ENCODE results near the gene AMBP. TPM values are rescaled to one million over a fixed set of nuclear protein-coding genes. Genes with fewer than 3 reads are reported as not detected.

Gene AMBP
- total and polyA plus RNA-seq, 4 donors = 3,440 to 6,678 (median 4,863) TPM

- TF ChIP-seq HNF4A (conservative IDR thresholded peaks at IDR 0.05) (no peak), FOXA1 (IDR thresholded peaks at IDR 0.05) (no peak), YY1 (IDR thresholded peaks at IDR 0.05) (no peak), JUND (IDR thresholded peaks at IDR 0.05) (no peak), RXRA (IDR thresholded peaks at IDR 0.05) (no peak), REST (IDR thresholded peaks at IDR 0.05) (no peak)
- H3K27me3 ChIP-seq (ENCODE audit: control insufficient read depth in 4 of 4, insufficient read depth in 4 of 4, low read length in 3 of 4) = no peaks in the 10 kb centered on the region
- no peak overlapping the region for H3K9ac ChIP-seq (ENCODE audit: low read depth in 1 of 2, low read length in 2 of 2)
- DNase-seq (ENCODE audit: low spot score) = no peak
- no peak overlapping the region for H3K4me3 ChIP-seq (ENCODE audit: low read depth in 1 of 3, low read length in 3 of 3)
- H3K4me1 ChIP-seq (ENCODE audit: control insufficient read depth in 4 of 4, insufficient read depth in 4 of 4, low read length in 3 of 4) = peaks cover 0 to 29% (median 26%) of the 10 kb centered on the region in 4 donors
- no peaks in the 10 kb centered on the region for H3K36me3 ChIP-seq (ENCODE audit: control insufficient read depth in 4 of 4, insufficient read depth in 3 of 4, low read depth in 1 of 4, low read length in 3 of 4)
- 87% methylated on average over 12 of the region's 12 CpGs for WGBS
- no peak overlapping the region for H3K27ac ChIP-seq (ENCODE audit: low read depth in 1 of 2, low read length in 2 of 2)
- no peaks in the 10 kb centered on the region for H3K9me3 ChIP-seq (ENCODE audit: control insufficient read depth in 4 of 4, low read length in 3 of 4)
Measured at GRCh38 chr9:114116126-114116747, 38.1 kb upstream of the AMBP start.

GRCh38 chr9:114115654-114116125 is 37.6 kb upstream of the AMBP start:
- no peaks in the 10 kb centered on the region for H3K27me3 ChIP-seq (ENCODE audit: control insufficient read depth in 4 of 4, insufficient read depth in 4 of 4, low read length in 3 of 4)

GRCh38 chr9:114114364-114114763 is 36.3 kb upstream of the AMBP start:
- no peaks in the 10 kb centered on the region for H3K27me3 ChIP-seq (ENCODE audit: control insufficient read depth in 4 of 4, insufficient read depth in 4 of 4, low read length in 3 of 4)
- H3K9me3 ChIP-seq (ENCODE audit: control insufficient read depth in 4 of 4, low read length in 3 of 4) = no peaks in the 10 kb centered on the region
- no peak overlapping the region for H3K27ac ChIP-seq (ENCODE audit: low read depth in 1 of 2, low read length in 2 of 2)
- DNase-seq (ENCODE audit: low spot score) = no peak
- TF ChIP-seq YY1 (IDR thresholded peaks at IDR 0.05) = no peak
- TF ChIP-seq NR2F2 (IDR thresholded peaks at IDR 0.05) = no peak
- TF ChIP-seq HNF4A (conservative IDR thresholded peaks at IDR 0.05) = no peak
- no peaks in the 10 kb centered on the region for H3K36me3 ChIP-seq (ENCODE audit: control insufficient read depth in 4 of 4, insufficient read depth in 3 of 4, low read depth in 1 of 4, low read length in 3 of 4)
- peaks cover 0 to 23% (median 22%) of the 10 kb centered on the region in 4 donors for H3K4me1 ChIP-seq (ENCODE audit: control insufficient read depth in 4 of 4, insufficient read depth in 4 of 4, low read length in 3 of 4)
- no peak overlapping the region for H3K9ac ChIP-seq (ENCODE audit: low read depth in 1 of 2, low read length in 2 of 2)
- 65% methylated on average over 2 of the region's 2 CpGs for WGBS
- no peak overlapping the region for H3K4me3 ChIP-seq (ENCODE audit: low read depth in 1 of 3, low read length in 3 of 3)

More at GRCh38 chr9:114115654-114116125, 37.6 kb upstream of the AMBP start:
- no peak overlapping the region for H3K9ac ChIP-seq (ENCODE audit: low read depth in 1 of 2, low read length in 2 of 2)
- H3K4me1 ChIP-seq (ENCODE audit: control insufficient read depth in 4 of 4, insufficient read depth in 4 of 4, low read length in 3 of 4) = peaks cover 0 to 29% (median 26%) of the 10 kb centered on the region in 4 donors
- DNase-seq (ENCODE audit: low spot score) = no peak
- H3K27ac ChIP-seq (ENCODE audit: low read depth in 1 of 2, low read length in 2 of 2) = no peak overlapping the region
- no peak overlapping the region for H3K4me3 ChIP-seq (ENCODE audit: low read depth in 1 of 3, low read length in 3 of 3)
- no peak for TF ChIP-seq RXRA (IDR thresholded peaks at IDR 0.05)
- no peak for TF ChIP-seq HNF4G (IDR thresholded peaks at IDR 0.05)
- TF ChIP-seq MAX (IDR thresholded peaks at IDR 0.05) = no peak
- no peak for TF ChIP-seq EGR1 (IDR thresholded peaks at IDR 0.05; ENCODE audit: low read depth in 2 of 2)
- TF ChIP-seq SP1 (IDR thresholded peaks at IDR 0.05) = no peak
- WGBS = 90% methylated on average over 9 of the region's 9 CpGs
- H3K9me3 ChIP-seq (ENCODE audit: control insufficient read depth in 4 of 4, low read length in 3 of 4) = no peaks in the 10 kb centered on the region
- no peaks in the 10 kb centered on the region for H3K36me3 ChIP-seq (ENCODE audit: control insufficient read depth in 4 of 4, insufficient read depth in 3 of 4, low read depth in 1 of 4, low read length in 3 of 4)
